Measurements from ENCODE around the gene ZNF254.
"Not testable (repeated sequence)": the region's sequence is repeated elsewhere in the genome, so short reads cannot be mapped to it uniquely, and the experiment has no call there.

ZNF254 gene

DNA sequence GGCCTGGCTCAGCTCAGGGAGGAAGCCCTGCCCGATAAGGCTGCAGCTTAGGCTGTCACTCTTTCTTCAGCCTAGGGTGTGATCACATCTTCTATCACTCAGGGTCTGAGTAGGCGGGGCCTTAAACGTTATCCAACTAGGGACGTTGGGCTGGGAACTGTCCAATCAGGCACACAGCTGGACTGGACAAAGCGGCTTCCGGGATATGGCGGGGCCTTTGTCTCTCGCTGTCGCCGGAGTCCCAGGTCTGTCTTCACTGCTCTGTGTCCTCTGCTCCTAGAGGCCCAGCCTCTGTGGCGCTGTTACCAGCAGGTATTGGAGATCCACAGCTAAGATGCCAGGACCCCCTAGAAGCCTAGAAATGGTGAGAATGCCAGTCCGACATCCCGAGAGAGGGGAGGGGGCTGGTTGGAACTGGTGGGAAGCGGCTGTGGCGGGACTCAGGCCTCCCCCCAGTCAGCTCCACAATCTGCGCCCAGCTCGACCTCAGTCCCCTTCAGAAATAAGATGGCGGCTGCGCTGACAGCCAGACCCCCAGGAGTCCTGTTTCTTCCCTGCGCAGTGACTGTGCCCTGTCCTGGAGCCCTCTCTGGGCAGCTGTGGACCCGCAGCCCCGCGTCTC, at the start of gene ZNF254:
Gene ZNF254, plus strand, starts transcription at position 214 of the 622 bp plus-strand sequence. Its CDS starts 121 bp downstream, at position 335.
- FAIRE-seq = no peak

- no peak for FAIRE-seq
Observed at GRCh38 chr19:24040621-24041020, 46.4 kb upstream of the ZNF254 start.

GRCh38 chr19:24041326-24041725, 45.7 kb upstream of the ZNF254 start:
- not testable (repeated sequence) for FAIRE-seq

- FAIRE-seq = no peak
Observed at GRCh38 chr19:24046550-24046949, 40.4 kb upstream of the ZNF254 start.

DNA sequence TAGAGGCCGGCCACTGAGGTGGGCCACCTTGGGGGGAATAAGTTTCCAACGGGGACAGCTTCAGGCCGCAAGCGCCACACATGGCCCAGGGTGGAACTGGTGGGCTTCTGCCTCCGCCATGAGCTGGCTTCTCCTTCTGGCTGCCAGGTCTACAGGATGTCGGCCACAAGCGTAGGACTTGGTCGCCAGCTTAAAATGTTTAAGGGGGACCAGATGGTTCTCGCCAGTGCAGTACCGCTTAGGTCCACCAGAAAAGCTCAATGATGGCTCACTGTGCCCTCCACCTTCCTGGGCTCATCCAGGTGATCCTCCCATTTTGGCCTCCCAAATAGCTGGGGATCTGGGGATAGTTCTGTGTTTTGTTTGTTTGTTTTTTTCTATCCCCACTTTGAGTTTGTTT, 38.7 kb upstream of the ZNF254 start:
- no peak for FAIRE-seq

DNA sequence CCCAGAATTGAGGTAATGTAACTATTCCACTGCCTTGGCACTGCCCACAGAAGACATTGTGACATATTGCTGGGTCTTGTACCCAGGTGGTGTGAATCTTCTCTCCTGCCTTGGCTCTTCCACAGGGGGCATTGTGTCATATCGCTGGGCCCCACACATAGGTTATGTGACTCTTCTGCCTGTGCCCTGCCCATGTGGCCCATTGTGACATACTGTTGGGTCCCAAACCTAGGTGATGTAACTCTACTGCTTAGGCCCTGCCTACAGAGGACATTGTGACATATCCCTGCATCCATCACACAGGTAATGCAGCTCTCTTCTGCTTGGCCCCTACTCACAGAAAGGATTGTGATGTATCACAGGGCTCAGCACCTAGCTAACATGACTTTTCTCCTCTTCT, 37.5 kb upstream of the ZNF254 start:
- no peak for FAIRE-seq

DNA sequence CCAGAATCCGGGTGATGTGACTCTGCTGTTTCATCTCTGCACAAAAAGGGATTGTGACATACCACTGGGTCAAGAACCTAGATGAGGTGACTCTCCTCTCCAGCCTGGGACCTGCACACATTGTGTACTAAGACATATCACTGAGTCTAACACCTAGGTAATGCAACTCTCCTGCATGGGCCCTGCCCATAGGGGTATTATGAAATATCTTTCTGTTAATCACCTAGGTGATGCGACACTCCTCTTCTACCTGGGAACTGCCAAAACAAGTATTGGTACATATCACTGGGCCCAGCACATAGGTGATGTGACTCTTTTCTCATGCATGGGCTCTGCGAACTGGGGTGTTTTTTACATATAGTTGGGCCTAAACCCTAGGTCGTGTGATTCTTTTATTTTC, 35.5 kb upstream of the ZNF254 start:
- no peak for FAIRE-seq

- no peak for FAIRE-seq
Observed at GRCh38 chr19:24052811-24053210, 34.2 kb upstream of the ZNF254 start.

GRCh38 chr19:24053601-24054000, 33.4 kb upstream of the ZNF254 start:
- no peak for FAIRE-seq

DNA sequence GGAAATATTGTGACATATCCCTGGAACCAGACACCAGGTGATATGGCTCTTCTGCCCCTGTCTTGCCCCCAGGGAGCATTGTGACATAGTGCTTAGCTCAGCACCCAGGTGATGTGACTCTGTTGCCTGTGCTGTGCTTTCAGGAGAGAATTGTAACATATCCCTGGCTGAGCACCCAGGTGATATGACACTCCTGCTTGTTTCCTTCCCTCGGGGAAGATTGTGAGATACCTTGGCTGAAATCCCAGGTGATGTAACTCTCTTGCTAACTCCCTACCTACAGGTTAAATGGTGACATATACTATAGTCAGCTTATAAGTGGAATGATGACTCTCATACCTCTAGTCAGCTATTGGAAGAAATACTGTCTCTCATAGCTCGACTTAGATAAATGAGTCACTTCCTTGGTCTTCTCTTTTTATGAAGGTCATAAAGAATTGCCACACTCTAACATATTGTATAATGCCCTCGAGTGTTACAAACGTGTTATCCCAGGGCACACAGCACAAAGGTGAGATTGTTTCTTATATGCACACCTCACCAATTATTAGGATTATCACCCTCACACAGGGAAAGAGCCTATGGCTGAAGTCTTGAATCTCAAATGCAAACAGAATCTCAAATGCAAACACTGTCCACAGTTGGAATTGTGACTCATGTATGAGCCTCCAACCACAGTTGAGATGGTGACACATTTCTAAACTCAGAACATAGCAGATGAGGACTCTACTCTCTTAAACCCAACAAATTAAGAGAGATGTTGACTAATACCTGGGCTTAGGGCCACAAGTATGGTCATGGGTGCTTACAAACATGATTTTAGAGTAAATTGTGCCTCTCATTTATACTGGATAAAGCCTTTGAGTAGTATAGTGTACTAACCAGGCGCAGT, 32.7 kb upstream of the ZNF254 start:
- no peak for FAIRE-seq

GRCh38 chr19:24055548-24055947, 31.4 kb upstream of the ZNF254 start:
- FAIRE-seq = no peak

DNA sequence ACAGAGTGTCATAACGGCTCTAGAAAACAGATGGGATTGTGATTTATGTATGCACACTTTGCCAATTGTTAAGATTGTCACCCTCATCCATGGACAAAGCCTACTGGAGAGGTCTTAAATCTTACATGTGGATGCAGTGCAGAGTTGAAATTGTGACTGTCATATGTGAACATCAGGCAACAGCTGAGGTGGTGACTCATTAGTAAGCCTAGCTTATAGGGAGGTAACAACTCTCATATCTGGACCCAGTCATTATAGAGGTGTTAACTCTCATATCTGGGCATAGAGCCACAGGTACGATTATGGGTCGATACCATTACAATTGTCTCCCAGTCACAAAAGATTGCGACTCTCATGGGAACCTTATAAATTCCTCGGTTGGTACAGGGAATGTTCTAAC, 29.8 kb upstream of the ZNF254 start:
- FAIRE-seq = no peak

DNA sequence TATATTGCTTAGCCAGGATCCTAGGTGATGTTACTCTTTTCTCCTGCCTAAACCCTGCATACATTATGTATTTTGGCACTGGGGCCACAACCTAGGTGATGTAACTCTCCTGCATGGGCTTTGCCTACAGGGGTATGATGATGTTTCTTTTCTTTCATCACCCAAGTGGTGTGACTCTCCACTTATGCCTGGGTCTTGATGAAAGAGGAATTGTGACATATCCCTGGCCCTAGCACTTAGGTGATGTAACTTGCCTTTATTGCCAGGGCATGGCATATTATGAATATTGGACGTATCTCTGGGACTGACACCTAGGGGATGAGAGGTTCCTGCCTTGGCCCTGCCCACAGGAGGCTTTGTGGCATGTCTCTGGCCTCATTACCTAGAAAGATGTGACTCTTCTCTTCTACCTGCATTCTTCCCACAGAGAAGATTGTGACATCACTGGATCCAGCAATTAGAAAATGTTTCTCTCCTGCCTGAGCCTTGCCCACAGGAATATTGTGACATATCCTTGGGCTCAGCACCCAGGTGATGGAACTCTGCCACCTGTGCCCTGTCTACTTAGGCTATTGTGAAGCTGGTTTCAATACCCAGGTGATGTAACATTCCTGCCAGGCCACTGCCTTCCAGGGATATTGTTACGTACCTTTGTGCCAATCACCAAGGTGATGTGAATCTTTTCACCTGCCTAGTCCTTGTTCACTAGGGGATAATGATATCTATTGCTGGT, 27.3 kb upstream of the ZNF254 start:
- no peak for FAIRE-seq

- FAIRE-seq = no peak
Observed at GRCh38 chr19:24060687-24061356, 26.2 kb upstream of the ZNF254 start.

DNA sequence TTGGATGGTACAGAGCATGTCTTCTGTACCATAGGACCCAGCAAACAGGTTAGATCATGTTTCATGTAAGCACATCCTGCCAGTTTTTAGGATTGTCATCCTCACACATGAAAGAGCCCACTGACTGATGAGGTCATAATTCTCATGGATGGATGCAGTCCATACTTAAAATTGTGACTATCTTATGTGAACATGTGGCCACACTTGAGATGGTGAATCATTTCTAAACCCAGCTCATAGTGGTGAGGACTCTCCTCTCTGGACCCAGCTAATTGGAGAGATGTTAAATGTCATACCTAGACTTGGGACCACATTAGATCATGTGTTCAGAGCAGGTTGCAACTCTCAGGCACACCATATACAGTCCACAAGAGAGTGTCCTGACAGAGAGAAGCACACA, 24.8 kb upstream of the ZNF254 start:
- FAIRE-seq = no peak

GRCh38 chr19:24063295-24063694, 23.7 kb upstream of the ZNF254 start:
- FAIRE-seq = no peak

GRCh38 chr19:24064175-24064574, 22.8 kb upstream of the ZNF254 start:
- FAIRE-seq = no peak

DNA sequence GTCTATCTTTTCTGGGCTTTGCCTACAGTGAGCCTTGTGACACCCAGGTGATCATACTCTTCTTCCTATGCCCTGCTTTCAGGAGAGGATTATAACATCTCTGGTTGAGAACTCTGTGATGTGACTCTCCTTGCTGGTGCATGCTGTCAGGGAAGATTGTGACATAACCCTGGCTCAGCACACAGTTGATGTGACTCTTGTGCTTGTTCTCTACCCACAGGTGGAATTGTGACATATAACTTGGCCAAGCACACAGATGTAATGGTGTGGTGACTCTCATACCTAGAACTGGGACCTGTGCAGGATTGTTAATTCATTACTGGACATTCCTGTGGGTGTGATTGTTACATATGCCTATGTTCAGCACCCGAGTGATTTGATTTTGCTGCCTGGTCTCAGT, 21.7 kb upstream of the ZNF254 start:
- FAIRE-seq = no peak

DNA sequence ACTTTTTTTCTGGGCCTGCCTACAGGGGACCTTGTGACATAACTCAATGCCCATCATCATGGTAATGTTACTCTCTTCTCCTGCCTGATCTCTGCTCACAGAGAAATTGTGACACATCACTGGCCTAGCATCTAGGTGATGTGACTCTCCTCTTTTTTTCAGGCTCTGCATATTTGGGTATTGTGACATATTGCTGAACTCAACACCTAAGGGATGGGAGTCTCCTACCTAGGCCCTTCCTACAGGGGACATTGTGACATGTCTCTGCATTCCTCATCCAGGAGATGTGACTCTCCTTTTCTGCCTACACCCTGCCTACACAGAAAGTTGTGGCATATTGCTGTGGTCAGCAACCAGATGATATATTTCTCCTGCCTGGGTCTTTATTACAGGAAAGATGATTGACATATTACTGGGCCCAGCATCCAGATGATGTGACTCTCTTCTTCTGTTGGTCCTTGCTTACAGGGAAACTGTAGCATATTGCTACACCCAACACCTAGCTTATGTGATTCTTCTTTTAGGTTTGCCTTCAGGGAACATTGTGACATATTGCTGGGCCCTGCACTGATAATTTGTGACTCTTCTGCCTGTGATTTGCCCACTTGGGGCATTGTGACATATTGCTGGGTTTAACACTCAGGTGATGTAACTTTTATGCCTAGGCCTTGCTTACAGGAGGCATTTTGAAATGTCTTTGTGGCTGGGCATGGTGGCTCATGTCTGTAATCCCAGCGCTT, 21.0 kb upstream of the ZNF254 start:
- no peak for FAIRE-seq

- FAIRE-seq = no peak
Observed at GRCh38 chr19:24069905-24070657, 16.9 kb upstream of the ZNF254 start.

GRCh38 chr19:24071078-24071477, 15.9 kb upstream of the ZNF254 start:
- FAIRE-seq = no peak

GRCh38 chr19:24072720-24073119, 14.3 kb upstream of the ZNF254 start:
- FAIRE-seq = no peak
